IMR-90 (cell line): ENCODE measurements around the gene TBC1D1. TPM values are rescaled to one million over a fixed set of nuclear protein-coding genes. Genes with fewer than 3 reads are reported as not detected.

Experiments
- ATAC-seq: fragments of 200-7000 bp; cut with Tn5 transposase; 2 replicates; pipeline ENCODE4 v1.9.1; 2020; ENCODE audit warnings: low read depth, mild to moderate bottlenecking, moderate library complexity
- BruUV-seq: library from RNA; stranded (reverse); fragments of 400-500 nt; replicated peaks from 2 replicates; lab custom pipeline; 2021; lab: Mats Ljungman, UMichigan
- CTCF ChIA-PET: fragments of 300-600 bp; formaldehyde crosslinking; extraction: SDS; loops from one replicate; lab custom pipeline; 2021; ENCODE audit warnings: antibody characterized with exemption; lab: Yijun Ruan, JAX
- POLR2A ChIA-PET: fragments of 300-600 bp; sonication (Branson Sonifier 250); formaldehyde crosslinking; loops from one replicate; lab custom pipeline; 2022; ENCODE audit warnings: antibody characterized with exemption; ENCODE audit not compliant: unreplicated experiment; lab: Charles Lee
- DNase-seq: peaks from one replicate; pipeline ENCODE4 v3.0.0; 2013
- H2AFZ ChIP-seq: replicated peaks from 2 replicates; pipeline ENCODE3; 2013; ENCODE audit warnings: low read length, mild to moderate bottlenecking; ENCODE audit not compliant: poor library complexity
- H2AK5ac ChIP-seq: 2 replicates; pipeline ENCODE4 v1.6.1; 2013; ENCODE audit warnings: low read depth, low read length, inconsistent platforms
- H2AK9ac ChIP-seq: replicated peaks from 2 replicates; pipeline ENCODE3; 2013; ENCODE audit warnings: mild to moderate bottlenecking, low read depth, low read length, moderate library complexity; ENCODE audit not compliant: poor library complexity
- H2BK120ac ChIP-seq: 2 replicates; pipeline ENCODE4 v1.6.1; 2013; ENCODE audit warnings: low read depth, low read length, inconsistent platforms
- H2BK15ac ChIP-seq: 3 replicates; pipeline ENCODE4 v1.6.1; 2013; ENCODE audit warnings: low read depth, low read length, inconsistent platforms
- H2BK20ac ChIP-seq: 2 replicates; pipeline ENCODE4 v1.6.1; 2013; ENCODE audit warnings: low read depth, mild to moderate bottlenecking, inconsistent platforms, low read length, moderate library complexity
- H2BK5ac ChIP-seq: 2 replicates; pipeline ENCODE4 v1.6.1; 2013; ENCODE audit warnings: mild to moderate bottlenecking, low read depth, low read length, inconsistent platforms; ENCODE audit not compliant: poor library complexity, severe bottlenecking
- H3K14ac ChIP-seq: replicated peaks from 2 replicates; pipeline ENCODE4 v1.6.1; 2013; ENCODE audit warnings: low read depth, low read length, inconsistent platforms
- H3K18ac ChIP-seq: 2 replicates; pipeline ENCODE4 v1.6.1; 2013; ENCODE audit warnings: low read depth, low read length, control low read depth
- H3K23ac ChIP-seq: 2 replicates; pipeline ENCODE4 v1.6.1; 2013; ENCODE audit warnings: low read depth, low read length, inconsistent platforms
- H3K27ac ChIP-seq: 2 replicates; pipeline ENCODE4 v1.5.1; 2013; ENCODE audit warnings: mild to moderate bottlenecking, control low read depth, low read length; ENCODE audit not compliant: insufficient read depth
- H3K27me3 ChIP-seq: 2 replicates; pipeline ENCODE4 v1.6.1; 2013; ENCODE audit warnings: low read length; ENCODE audit not compliant: control insufficient read depth, insufficient read depth
- H3K36me3 ChIP-seq: 2 replicates; pipeline ENCODE4 v1.6.1; 2013; ENCODE audit warnings: low read length, mixed read lengths; ENCODE audit not compliant: control insufficient read depth, insufficient read depth
- H3K4ac ChIP-seq: 2 replicates; pipeline ENCODE4 v1.6.1; 2013; ENCODE audit warnings: low read depth, low read length, inconsistent platforms
- H3K4me1 ChIP-seq: 2 replicates; pipeline ENCODE4 v1.6.1; 2013; ENCODE audit warnings: low read length, mixed read lengths; ENCODE audit not compliant: control insufficient read depth, insufficient read depth
- H3K4me2 ChIP-seq: 2 replicates; pipeline ENCODE4 v1.6.1; 2013; ENCODE audit warnings: low read depth, mild to moderate bottlenecking, control low read depth, low read length, moderate library complexity
- H3K4me3 ChIP-seq: 2 replicates; pipeline ENCODE4 v1.5.1; 2013; ENCODE audit warnings: low read depth, mild to moderate bottlenecking, control low read depth, low read length, moderate library complexity; ENCODE audit not compliant: insufficient read depth
- H3K56ac ChIP-seq: 2 replicates; pipeline ENCODE4 v1.6.1; 2013; ENCODE audit warnings: low read length, inconsistent platforms; ENCODE audit not compliant: insufficient read depth; ENCODE audit errors: extremely low read depth
- H3K79me1 ChIP-seq, 2 experiments: 2 replicates each; pipeline ENCODE4 v1.6.1; 2013; ENCODE audit warnings: low read length in 2 of 2, inconsistent platforms in 1 of 2, low read depth in 1 of 2
- H3K9ac ChIP-seq: 2 replicates; pipeline ENCODE4 v1.6.1; 2013; ENCODE audit warnings: low read depth, low read length, control low read depth
- H3K9me1 ChIP-seq: 2 replicates; pipeline ENCODE4 v1.6.1; 2013; ENCODE audit warnings: low read length, inconsistent platforms; ENCODE audit not compliant: insufficient read depth
- H3K9me3 ChIP-seq: 2 replicates; pipeline ENCODE4 v1.6.1; 2013; ENCODE audit warnings: low read length; ENCODE audit not compliant: control insufficient read depth, insufficient read depth
- H4K20me1 ChIP-seq: 2 replicates; pipeline ENCODE4 v1.6.1; 2013; ENCODE audit warnings: low read length, inconsistent platforms; ENCODE audit not compliant: insufficient read depth
- H4K5ac ChIP-seq: 2 replicates; pipeline ENCODE4 v1.6.1; 2013; ENCODE audit warnings: mild to moderate bottlenecking, low read depth, low read length, control low read depth
- H4K8ac ChIP-seq, 2 experiments: 2 replicates each; pipeline ENCODE4 v1.6.1; 2013; ENCODE audit warnings: low read depth in 2 of 2, low read length in 2 of 2, control low read depth in 1 of 2, inconsistent platforms in 1 of 2
- H4K91ac ChIP-seq: 2 replicates; pipeline ENCODE4 v1.6.1; 2013; ENCODE audit warnings: low read depth, low read length, inconsistent platforms; ENCODE audit not compliant: insufficient read depth
- NFE2L2 ChIP-seq: fragments of 150-350 bp; IDR thresholded peaks from 2 replicates; pipeline ENCODE4 v1.6.1; 2016; ENCODE audit warnings: low read depth, mild to moderate bottlenecking, low read length
- RCOR1 ChIP-seq: IDR thresholded peaks from 2 replicates; pipeline ENCODE4 v1.6.1; 2012; ENCODE audit warnings: mild to moderate bottlenecking, low read length, improper control_type of control experiment; ENCODE audit not compliant: insufficient replicate concordance
- WGBS, 2 experiments: methylation state at CpG; one replicate each; pipeline versions ENCODE4 v1.1.5 to v1.1.7; 2013; ENCODE audit warnings: missing lambda C conversion rate in 2 of 2; ENCODE audit not compliant: insufficient read length in 1 of 2; ENCODE audit errors: extremely low coverage in 2 of 2; 5-methylcytosine and 5-hydroxymethylcytosine counted together
- dilution Hi-C: fragments of 300-500 bp; cut with HindIII; formaldehyde crosslinking; loops from one replicate; pipeline ENCODE4 v1.14.3; 2018; ENCODE audit warnings: low sequenced_read_pairs; ENCODE audit not compliant: unreplicated experiment
- in situ Hi-C: fragments of 300-500 bp; cut with MboI; formaldehyde crosslinking; loops from 3 replicates; pipeline ENCODE4 v1.14.3; 2019; ENCODE audit warnings: low sequenced_read_pairs, inconsistent platforms, mixed read lengths
- intact Hi-C: fragments of 100-400 bp; cut with micrococcal nuclease; formaldehyde crosslinking; loops from 2 replicates; pipeline ENCODE4 v1.10.0; 2022
- polyA plus RNA-seq, 3 experiments: library from polyadenylated mRNA; depleted of rRNA; stranded (reverse); fragments of >200 nt; gene quantifications; 2 replicates each; pipeline ENCODE4 v1.2.3, GENCODE V29; 2012; ENCODE audit warnings: low replicate concordance in 1 of 3
- total RNA-seq: library from RNA; depleted of rRNA; stranded (reverse); fragments of >200 nt; gene quantifications from 2 replicates; pipeline ENCODE4 v1.2.3, GENCODE V29; 2012

TBC1D1 gene
- total and polyA plus RNA-seq, 2 of the 4 experiments (the other 2 are of a cell fraction) = 42.4 to 104 TPM

DNA sequence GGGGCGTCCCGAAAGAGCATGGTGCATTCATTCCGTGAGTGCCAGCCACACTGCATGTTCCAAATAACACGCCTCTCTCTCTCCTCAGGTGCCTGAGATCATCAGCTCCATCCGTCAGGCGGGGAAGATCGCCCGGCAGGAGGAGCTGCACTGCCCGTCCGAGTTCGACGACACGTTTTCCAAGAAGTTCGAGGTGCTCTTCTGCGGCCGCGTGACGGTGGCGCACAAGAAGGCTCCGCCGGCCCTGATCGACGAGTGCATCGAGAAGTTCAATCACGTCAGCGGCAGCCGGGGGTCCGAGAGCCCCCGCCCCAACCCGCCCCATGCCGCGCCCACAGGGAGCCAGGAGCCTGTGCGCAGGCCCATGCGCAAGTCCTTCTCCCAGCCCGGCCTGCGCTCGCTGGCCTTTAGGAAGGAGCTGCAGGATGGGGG lies 123.6 kb downstream of the TBC1D1 start:
- dilution Hi-C loops (no loop called here), intact Hi-C loops (no loop called here), in situ Hi-C loops (no loop called here)
- 90% methylated on average over 28 of the region's 37 CpGs; no CpG with 5 or more reads in 1 of the 2 experiments for WGBS, 2 experiments
- TF ChIP-seq NFE2L2 = no peak
- no peak for TF ChIP-seq RCOR1
- no peak overlapping the region for H2BK15ac ChIP-seq
- no peak overlapping the region for H3K4me2 ChIP-seq
- DNase-seq (no peak), ATAC-seq (no peak)
- no peak overlapping the region for H3K9ac ChIP-seq
- no peak overlapping the region for H3K4ac ChIP-seq
- H3K9me1 ChIP-seq = peaks cover 9% of the 10 kb centered on the region
- no TSS peak for BruUV-seq
- no peak overlapping the region for H2AFZ ChIP-seq
- no peak overlapping the region for H3K27ac ChIP-seq
- CTCF ChIA-PET = interaction anchor here (1.4 kb wide), 1 partner anchor 16 kb away, joined by 4 read pairs; no protein-coding TSS in a partner anchor
- H4K5ac ChIP-seq = no peak overlapping the region
- no peak overlapping the region for H3K18ac ChIP-seq
- H4K91ac ChIP-seq = no peak overlapping the region
- H3K27me3 ChIP-seq = no peaks in the 10 kb centered on the region
- H3K14ac ChIP-seq = no peak overlapping the region
- H3K4me3 ChIP-seq = no peak overlapping the region
- no peak overlapping the region for H2BK120ac ChIP-seq
- no peak overlapping the region for H3K23ac ChIP-seq
- H3K36me3 ChIP-seq = peaks cover 6% of the 10 kb centered on the region
- no peak overlapping the region for H2AK9ac ChIP-seq
- H3K79me1 ChIP-seq = peaks cover 22 to 30% of the 10 kb centered on the region in 2 experiments
- H2BK5ac ChIP-seq = no peak overlapping the region
- no peak overlapping the region for H3K56ac ChIP-seq
- H3K4me1 ChIP-seq = peaks cover 4% of the 10 kb centered on the region; the same call in 1 of the 2 replicates
- no peak overlapping the region for H2AK5ac ChIP-seq
- no peak overlapping the region for H4K8ac ChIP-seq
- no peaks in the 10 kb centered on the region; the same call in 1 of the 2 replicates for H4K20me1 ChIP-seq
- H3K9me3 ChIP-seq = no peaks in the 10 kb centered on the region
- POLR2A ChIA-PET = no interaction called here
- no peak overlapping the region for H2BK20ac ChIP-seq
